Activated CD8-positive, alpha-beta memory T cell treated with anti-CD3 and anti-CD28 coated beads for 36 hours (primary cell): ENCODE data around the gene SLC35A4. TPM values are rescaled to one million over a fixed set of nuclear protein-coding genes. Genes with fewer than 3 reads are reported as not detected.

Experiments
- CTCF ChIA-PET: fragments of 350-600 bp; sonication (Branson Sonifier 250); formaldehyde crosslinking; loops from one replicate; lab custom pipeline; 2021; ENCODE audit warnings: antibody characterized with exemption; lab: Charles Lee
- POLR2A ChIA-PET: fragments of 350-600 bp; sonication (Branson Sonifier 250); formaldehyde crosslinking; loops from one replicate; lab custom pipeline; 2021; ENCODE audit warnings: antibody characterized with exemption; lab: Charles Lee
- total RNA-seq, 2 experiments: library from RNA; stranded (reverse); gene quantifications; one replicate each; pipeline ENCODE4 v1.2.3, GENCODE V29; 2021

The SLC35A4 gene
- total RNA-seq, 2 experiments from 2014 or later: 116 TPM

DNA sequence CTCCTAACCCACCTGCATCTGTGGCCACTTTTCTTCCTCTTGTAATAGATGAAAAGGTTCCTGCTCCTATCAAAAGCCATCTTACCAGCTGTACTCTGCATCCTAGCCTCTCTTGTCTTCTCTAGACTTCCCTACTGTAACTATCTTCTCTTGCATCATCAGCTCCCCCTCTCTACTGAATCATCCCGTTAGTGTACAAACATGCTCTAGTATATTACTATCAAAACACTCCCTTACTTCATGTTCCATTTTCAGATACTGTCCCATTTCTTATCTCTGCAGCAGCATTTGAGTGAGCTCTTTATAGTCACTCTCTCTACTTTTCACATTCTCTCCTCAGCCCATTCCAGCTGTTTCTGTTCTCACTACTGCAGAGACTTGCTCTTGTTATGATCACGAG lies 10.2 kb upstream of the SLC35A4 start:
- CTCF ChIA-PET: interaction anchor here (0.6 to 1.2 kb wide), 3 partner anchors 9 to 80 kb away, joined by 3 to 5 read pairs (median 5); partner anchors contain the start of gene APBB3
- POLR2A ChIA-PET: interaction anchor here (0.7 kb wide), 1 partner anchor 152 kb away, joined by 4 read pairs; no protein-coding TSS in a partner anchor

DNA sequence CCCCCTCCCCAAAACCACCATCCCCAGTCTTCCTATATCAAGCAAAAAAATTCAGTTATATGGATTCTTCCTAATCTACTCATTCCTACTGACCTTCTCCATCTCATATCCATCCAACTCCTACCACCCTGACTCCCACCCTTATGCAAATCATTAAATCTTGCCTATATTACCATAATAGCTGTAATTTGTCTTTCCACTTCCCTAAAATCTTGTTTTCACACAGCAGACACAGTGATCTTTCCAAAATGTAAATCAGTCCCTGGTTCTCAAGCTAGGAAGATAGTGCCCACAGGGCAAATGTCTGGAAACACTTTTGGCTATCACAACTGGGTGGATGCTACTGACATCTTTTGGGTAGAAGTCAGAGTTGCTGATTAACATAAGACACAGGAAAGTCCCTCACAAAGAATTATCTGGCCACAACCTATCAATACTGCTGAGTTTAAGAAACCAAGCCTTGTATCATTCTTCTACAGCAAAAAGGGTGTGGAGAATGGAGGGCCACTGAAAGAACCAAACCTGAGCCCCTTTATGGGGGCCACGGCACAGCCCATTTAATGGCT lies 8.8 kb upstream of the SLC35A4 start:
- ChIA-PET POLR2A (interaction anchor here (0.6 to 0.7 kb wide), 2 partner anchors 76 to 145 kb away, joined by 3 to 5 read pairs; no protein-coding TSS in a partner anchor), CTCF (interaction anchor here (0.6 kb wide), 2 partner anchors 124 to 153 kb away, joined by 3 to 7 read pairs; no protein-coding TSS in a partner anchor)

DNA sequence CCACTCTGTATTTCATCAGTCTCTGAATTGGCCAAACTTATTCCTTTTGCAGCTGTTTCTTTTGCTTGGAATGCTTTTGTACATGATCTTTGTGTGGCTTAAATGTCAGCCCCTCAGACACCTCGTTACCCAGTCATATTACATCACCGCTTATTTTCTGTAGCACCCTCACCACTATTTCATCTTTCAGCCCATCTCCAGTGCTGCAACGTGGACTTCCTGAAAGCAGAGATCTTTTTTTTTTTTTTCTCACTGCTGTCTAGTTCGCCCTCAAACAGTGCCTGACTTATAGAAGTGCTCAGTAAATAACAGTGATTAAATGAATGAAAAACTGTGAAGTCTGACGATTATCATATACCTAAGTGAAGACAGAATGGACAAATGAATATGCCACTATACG lies 8.2 kb upstream of the SLC35A4 start:
- POLR2A ChIA-PET: interaction anchor here (0.6 to 1.4 kb wide), 3 partner anchors 9 to 76 kb away, joined by 4 to 5 read pairs (median 5); partner anchors contain the start of gene EIF4EBP3
- CTCF ChIA-PET: interaction anchor here (1.1 to 2.4 kb wide), 2 partner anchors 11 to 78 kb away, joined by 5 to 6 read pairs; no protein-coding TSS in a partner anchor

DNA sequence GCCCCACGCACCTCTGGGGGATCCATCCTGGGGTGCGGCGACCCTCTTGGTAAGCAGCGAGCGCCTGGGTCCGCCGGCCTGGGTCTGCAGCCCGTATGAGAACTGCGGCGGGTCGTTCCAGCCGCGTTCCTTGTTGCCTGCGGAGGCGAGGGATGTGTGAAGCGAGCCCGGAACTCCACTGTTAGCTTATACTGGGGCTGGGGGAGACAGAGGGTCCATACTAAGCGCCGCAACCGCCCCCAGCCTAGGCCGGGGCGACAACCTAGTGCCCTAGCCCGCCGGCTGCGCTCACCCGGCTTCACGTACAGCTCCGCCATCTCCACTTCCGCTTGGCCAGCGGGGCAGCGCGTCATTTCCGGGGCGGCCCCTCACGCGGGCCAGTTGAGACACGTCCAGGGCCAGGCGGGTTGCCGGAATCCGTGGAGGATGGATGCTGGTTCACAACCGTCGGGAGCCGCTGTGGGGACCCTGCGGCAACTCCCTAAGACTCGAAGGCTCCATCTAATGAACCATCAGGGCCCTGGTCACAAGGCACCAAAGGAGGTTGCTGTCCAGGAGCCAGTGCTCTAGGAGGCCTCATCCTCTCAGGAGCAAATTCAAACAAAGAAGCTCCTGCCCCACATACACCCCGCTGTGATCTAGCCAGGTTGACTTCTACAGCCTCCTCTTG lies 7.4 kb upstream of the SLC35A4 start, which contains the start of gene SRA1:
Gene SRA1, minus strand, starts transcription at position 338 of the 670 bp plus-strand sequence. Its CDS starts 21 bp downstream, at position 317.
- ChIA-PET CTCF (interaction anchor here (0.5 to 2.4 kb wide), 5 partner anchors 9 to 148 kb away, joined by 3 to 6 read pairs (median 5); partner anchors contain the start of gene EIF4EBP3), POLR2A (interaction anchor here (0.6 to 1.4 kb wide), 6 partner anchors 9 to 89 kb away, joined by 3 to 7 read pairs (median 4); partner anchors contain the start of gene EIF4EBP3)

DNA sequence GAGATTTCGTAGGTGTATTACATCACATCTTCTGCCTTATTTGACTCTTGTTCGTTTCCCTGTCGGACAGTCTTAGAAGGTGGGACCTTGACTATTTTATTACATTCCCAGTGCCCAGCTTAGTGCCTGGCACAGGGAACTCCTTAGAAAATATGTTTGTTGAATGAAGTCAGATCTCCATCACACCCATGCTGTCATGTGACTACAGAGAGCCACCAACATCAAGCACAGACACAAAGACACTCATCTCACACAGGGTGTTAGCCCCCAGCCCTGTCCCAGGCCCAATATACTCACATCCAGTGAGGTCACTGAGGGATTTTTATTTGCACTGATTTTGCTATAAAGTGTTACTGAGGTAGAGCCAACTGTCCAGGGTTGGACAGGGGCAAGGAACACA lies 6.7 kb upstream of the SLC35A4 start:
- CTCF ChIA-PET: interaction anchor here (0.5 to 2.4 kb wide), 4 partner anchors 10 to 149 kb away, joined by 3 to 6 read pairs (median 5); partner anchors contain the start of gene EIF4EBP3

DNA sequence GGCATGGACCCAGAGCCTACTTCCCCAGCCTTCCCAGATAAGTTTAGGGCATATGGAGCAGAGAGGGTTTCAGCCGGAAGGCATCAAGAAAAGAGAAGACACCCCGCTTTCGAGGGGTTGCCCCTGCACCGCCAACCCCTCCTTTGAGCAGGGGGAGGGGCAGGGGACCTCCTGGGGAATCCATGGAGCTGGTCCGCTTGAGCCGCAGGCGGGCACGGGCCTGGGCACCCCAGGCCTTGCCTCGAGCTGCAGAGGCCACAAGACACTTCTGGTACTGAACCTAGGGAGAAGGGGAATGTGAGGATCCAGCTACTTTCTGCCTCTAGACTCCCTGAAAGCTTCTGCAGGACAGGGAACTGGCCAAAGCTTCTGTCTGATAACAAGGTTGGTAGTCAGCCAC lies 6.1 kb upstream of the SLC35A4 start:
- ChIA-PET CTCF (interaction anchor here (2.4 kb wide), 1 partner anchor 76 kb away, joined by 6 read pairs; no protein-coding TSS in a partner anchor), POLR2A (interaction anchor here (0.5 to 0.9 kb wide), 2 partner anchors 8 to 11 kb away, joined by 3 read pairs; no protein-coding TSS in a partner anchor)

More for the DNA sequence above, 6.7 kb upstream of the SLC35A4 start:
- POLR2A ChIA-PET: interaction anchor here (0.5 to 1.4 kb wide), 6 partner anchors 8 to 89 kb away, joined by 3 to 7 read pairs (median 3); partner anchors contain the start of gene EIF4EBP3

DNA sequence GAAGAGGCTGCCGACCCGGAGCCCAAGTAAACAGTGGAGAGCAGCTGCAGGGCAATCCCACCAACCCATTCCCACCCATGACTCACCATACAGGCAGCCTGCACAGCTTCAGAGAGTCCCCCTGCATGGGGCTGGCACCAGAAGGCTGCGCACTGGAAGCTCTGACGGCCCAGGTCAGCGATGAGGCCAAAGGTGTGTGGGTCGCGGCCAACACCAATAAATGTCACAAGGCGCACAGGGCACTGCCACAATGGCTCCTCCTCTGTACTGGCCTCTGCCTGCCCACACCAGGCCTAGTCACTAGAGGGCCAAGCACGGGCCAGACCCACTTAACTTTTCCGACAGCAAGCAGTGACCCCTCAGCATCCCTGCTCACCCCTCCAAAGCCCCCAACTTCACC lies 4.4 kb upstream of the SLC35A4 start:
- ChIA-PET POLR2A (no interaction called here), CTCF (no interaction called here)

DNA sequence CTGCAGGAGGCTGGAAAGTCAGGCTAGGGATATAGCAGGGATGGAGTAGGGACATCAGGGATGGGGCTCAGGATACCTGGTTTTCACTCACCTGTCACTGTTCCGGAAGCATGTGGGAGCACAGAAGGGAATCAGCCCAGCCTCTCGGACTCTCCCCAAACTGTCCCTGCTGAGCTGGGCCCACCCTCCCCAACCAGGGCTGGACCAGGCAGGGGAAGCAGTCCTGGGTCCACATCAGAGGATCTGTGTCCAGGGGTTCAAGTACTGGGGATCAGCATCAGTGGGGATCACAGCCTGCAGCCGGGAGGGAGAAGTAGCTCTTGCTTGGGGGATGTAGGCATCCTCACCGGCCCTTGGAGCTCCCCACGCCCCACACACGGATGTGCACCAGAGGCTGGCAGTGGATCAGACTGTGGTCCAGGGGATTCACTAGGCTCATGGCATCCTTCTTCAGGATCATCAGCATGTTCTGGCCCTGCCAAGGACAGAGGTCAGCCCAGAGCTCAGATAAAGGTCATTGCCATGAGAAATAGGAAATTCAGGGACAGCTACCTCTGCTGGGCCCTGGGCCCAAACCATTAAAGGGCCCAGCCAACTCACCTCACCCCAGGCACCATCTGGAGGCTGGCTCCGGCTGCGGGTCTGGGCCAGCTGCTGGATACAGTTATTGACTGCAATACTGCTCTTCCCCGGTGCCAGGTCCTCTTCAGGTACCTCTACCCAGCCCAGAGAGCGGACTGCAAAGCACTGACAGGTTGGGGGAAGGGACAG lies 2.7 kb upstream of the SLC35A4 start:
- CTCF ChIA-PET: no interaction called here

DNA sequence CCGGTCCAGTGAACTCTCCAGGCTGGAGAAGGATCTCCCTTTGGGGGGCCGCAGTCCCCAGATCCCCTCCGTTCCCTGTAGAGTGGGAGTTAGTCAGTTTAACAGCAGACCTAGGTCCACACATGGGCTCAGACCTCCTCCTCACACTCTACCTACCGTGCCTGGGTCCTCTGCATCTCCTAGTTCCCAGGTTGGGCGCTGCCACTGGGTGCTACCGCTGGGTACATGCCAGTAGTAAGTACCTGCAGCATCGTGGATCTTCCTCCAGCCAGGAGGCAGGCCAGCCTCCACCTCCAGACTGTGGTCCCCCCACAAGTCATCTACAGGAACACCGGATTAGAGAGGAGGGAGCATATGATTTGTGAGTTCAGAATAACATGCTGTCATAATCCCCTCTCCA lies 1.0 kb upstream of the SLC35A4 start:
- ChIA-PET CTCF (interaction anchor here (0.6 to 1.5 kb wide), 2 partner anchors 9 to 13 kb away, joined by 3 read pairs; no protein-coding TSS in a partner anchor), POLR2A (interaction anchor here (0.6 to 1.8 kb wide), 6 partner anchors 17 to 1353 kb away, joined by 3 to 5 read pairs (median 4); partner anchors contain the start of genes EIF4EBP3, HARS1, HARS2 and IK)

More for the DNA sequence above, 2.7 kb upstream of the SLC35A4 start:
- POLR2A ChIA-PET: interaction anchor here (0.6 kb wide), 2 partner anchors 60 to 129 kb away, joined by 3 to 4 read pairs; partner anchors contain the start of genes HARS1 and HARS2

DNA sequence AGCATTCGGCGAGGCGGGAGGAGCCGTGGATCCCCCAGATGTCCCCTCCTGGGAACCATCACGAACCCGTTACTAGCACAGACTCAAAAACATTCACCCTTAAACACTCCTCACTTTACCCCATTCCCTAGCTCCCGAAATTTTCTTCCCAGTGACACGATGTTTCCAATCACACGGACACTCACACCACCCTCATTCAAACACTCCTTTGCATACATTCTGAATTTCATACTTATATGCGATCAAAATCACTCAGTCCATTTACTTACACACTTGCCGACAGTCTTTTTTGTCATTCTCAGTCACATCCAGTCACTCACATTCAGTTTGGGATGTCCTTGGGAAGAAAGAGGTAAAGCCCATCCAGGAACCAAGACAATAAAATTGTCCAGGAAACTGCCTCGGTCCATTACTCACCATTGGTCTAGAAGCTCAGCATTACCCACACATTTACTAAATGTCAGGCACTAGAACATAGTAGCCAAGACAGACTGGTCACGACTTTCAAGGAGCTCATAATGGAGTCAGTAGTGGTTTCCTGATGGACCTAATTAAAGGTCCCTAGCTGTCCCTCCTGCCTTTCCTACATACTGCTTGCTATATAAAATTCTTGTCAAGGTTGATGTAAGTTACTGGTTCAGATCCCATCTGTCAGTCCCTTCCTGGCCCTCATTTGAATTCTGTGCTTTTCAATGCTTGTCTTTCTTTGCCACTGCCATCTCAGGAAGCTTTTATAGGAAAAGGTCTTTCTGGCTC lies 574 bp downstream of the SLC35A4 start:
- POLR2A ChIA-PET: interaction anchor here (1.0 to 1.8 kb wide), 3 partner anchors 67 to 126 kb away, joined by 3 to 5 read pairs (median 5); partner anchors contain the start of genes CD14, HARS1 and HARS2
- CTCF ChIA-PET: interaction anchor here (0.8 to 1.5 kb wide), 3 partner anchors 68 to 202 kb away, joined by 3 to 4 read pairs (median 3); partner anchors contain the start of gene CD14

DNA sequence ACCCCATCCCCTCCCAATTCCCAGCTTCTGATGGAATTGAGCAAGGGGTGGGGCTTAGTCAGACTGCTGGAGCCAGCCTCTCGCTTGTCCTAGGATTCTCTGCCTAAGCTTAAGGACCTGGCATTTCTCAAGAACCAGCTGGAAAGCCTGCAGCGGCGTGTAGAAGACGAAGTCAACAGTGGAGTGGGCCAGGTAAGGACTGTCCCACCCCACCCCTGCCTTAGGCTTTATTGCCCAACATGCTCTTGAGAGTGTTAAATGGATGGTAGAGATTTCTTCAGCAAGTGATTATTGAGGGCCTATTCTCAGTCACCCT lies 1.1 kb downstream of the SLC35A4 start:
- POLR2A ChIA-PET: interaction anchor here (0.8 to 1.0 kb wide), 3 partner anchors 8 to 69 kb away, joined by 3 to 5 read pairs (median 3); partner anchors contain the start of gene CD14
- CTCF ChIA-PET: interaction anchor here (0.8 to 1.5 kb wide), 3 partner anchors 67 to 202 kb away, joined by 3 to 4 read pairs (median 3); partner anchors contain the start of gene CD14

DNA sequence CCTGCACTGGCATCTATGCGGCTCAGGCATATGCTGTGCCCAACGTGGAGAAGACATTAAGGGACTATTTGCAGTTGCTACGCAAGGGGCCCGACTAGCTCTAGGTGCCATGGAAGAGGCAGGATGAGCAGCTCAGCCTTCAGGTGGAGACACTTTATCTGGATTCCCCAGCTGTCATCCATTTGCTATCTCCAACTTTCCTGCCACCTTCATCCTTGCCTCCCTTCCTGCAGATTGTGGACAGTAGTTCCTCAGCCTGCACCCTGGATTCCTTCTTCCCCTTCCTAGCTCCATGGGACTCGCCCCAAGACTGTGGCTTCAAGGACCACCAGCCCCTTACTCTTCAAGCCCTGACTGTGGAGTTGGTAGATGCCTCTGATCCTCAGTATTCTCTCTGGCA lies 2.0 kb downstream of the SLC35A4 start:
- ChIA-PET CTCF (interaction anchor here (0.6 to 1.1 kb wide), 2 partner anchors 66 to 764 kb away, joined by 3 read pairs; partner anchors contain the start of genes CD14 and PCDHGA1), POLR2A (interaction anchor here (0.8 kb wide), 1 partner anchor 9 kb away, joined by 3 read pairs; no protein-coding TSS in a partner anchor)

DNA sequence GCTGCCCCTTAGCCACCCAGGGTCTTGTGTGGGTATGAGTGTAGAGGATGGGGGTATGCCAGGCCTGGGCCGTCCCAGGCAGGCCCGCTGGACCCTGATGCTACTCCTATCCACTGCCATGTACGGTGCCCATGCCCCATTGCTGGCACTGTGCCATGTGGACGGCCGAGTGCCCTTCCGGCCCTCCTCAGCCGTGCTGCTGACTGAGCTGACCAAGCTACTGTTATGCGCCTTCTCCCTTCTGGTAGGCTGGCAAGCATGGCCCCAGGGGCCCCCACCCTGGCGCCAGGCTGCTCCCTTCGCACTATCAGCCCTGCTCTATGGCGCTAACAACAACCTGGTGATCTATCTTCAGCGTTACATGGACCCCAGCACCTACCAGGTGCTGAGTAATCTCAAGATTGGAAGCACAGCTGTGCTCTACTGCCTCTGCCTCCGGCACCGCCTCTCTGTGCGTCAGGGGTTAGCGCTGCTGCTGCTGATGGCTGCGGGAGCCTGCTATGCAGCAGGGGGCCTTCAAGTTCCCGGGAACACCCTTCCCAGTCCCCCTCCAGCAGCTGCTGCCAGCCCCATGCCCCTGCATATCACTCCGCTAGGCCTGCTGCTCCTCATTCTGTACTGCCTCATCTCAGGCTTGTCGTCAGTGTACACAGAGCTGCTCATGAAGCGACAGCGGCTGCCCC lies 2.6 kb downstream of the SLC35A4 start:
- CTCF ChIA-PET: interaction anchor here (0.6 to 1.6 kb wide), 3 partner anchors 66 to 763 kb away, joined by 3 to 4 read pairs (median 3); partner anchors contain the start of genes CD14 and PCDHGA1
- POLR2A ChIA-PET: no interaction called here

DNA sequence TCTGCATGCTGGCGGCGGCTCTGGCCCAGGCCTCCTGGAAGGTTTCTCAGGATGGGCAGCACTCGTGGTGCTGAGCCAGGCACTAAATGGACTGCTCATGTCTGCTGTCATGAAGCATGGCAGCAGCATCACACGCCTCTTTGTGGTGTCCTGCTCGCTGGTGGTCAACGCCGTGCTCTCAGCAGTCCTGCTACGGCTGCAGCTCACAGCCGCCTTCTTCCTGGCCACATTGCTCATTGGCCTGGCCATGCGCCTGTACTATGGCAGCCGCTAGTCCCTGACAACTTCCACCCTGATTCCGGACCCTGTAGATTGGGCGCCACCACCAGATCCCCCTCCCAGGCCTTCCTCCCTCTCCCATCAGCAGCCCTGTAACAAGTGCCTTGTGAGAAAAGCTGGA lies 3.2 kb downstream of the SLC35A4 start:
- ChIA-PET POLR2A (no interaction called here), CTCF (interaction anchor here (1.6 kb wide), 1 partner anchor 68 kb away, joined by 4 read pairs; no protein-coding TSS in a partner anchor)

DNA sequence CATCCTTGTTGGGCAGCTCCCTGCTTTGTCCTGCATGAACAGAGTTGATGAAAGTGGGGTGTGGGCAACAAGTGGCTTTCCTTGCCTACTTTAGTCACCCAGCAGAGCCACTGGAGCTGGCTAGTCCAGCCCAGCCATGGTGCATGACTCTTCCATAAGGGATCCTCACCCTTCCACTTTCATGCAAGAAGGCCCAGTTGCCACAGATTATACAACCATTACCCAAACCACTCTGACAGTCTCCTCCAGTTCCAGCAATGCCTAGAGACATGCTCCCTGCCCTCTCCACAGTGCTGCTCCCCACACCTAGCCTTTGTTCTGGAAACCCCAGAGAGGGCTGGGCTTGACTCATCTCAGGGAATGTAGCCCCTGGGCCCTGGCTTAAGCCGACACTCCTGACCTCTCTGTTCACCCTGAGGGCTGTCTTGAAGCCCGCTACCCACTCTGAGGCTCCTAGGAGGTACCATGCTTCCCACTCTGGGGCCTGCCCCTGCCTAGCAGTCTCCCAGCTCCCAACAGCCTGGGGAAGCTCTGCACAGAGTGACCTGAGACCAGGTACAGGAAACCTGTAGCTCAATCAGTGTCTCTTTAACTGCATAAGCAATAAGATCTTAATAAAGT lies 3.9 kb downstream of the SLC35A4 start:
- ChIA-PET POLR2A (no interaction called here), CTCF (interaction anchor here (1.1 to 1.6 kb wide), 2 partner anchors 21 to 67 kb away, joined by 3 to 4 read pairs; partner anchors contain the start of gene EIF4EBP3)

DNA sequence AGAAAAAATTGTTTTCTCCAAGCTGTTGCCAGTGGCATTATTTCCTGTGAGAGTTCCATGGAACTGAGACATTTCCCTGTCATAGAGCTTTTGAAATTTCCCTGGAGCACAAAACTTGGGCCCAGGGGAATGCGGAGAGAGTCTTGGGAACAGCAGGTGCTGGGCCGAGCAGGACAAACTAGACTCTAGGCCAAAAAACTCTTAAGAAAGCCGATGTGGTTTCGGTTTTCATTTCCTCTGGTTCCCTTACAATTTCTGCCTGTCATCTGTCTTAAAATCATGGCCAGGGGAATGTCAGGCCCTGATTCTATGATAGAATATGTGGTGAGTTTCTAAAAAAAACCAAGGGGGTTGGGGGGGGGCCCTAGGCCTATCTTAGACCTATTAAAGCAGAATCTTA lies 4.6 kb downstream of the SLC35A4 start:
- CTCF ChIA-PET: interaction anchor here (0.8 to 1.1 kb wide), 2 partner anchors 22 to 663 kb away, joined by 3 read pairs; partner anchors contain the start of gene EIF4EBP3
- POLR2A ChIA-PET: interaction anchor here (0.7 kb wide), 1 partner anchor 11 kb away, joined by 3 read pairs; no protein-coding TSS in a partner anchor
